ENCODE measurements around the gene TTLL1. TPM values are rescaled to one million over a fixed set of nuclear protein-coding genes. Genes with fewer than 3 reads are reported as not detected.

Gene TTLL1
- total and polyA plus RNA-seq, 2 experiments from 2014 or later = 5.5 to 6.8 TPM

DNA sequence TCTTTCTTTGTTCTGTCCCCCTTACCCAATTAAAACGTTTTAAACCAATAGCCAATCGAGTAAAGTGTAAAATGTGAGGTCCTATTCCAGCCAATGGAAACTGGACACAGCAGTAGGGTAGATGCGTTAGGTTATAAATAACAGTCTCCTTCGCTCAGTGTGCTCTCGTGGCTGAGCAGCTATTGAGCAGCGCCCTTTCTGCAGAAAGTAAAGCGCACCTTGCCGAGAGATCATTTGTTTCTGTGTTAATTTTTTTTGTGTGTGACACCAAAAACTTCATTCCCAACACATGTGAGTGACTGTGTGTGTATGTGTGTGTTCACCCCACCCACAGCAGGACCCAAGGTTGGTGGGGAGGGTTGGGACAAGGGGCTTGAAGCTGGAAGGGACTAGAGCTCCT lies 7.2 kb upstream of the TTLL1 start (continued):
- TF ChIP-seq, protein P1, sequence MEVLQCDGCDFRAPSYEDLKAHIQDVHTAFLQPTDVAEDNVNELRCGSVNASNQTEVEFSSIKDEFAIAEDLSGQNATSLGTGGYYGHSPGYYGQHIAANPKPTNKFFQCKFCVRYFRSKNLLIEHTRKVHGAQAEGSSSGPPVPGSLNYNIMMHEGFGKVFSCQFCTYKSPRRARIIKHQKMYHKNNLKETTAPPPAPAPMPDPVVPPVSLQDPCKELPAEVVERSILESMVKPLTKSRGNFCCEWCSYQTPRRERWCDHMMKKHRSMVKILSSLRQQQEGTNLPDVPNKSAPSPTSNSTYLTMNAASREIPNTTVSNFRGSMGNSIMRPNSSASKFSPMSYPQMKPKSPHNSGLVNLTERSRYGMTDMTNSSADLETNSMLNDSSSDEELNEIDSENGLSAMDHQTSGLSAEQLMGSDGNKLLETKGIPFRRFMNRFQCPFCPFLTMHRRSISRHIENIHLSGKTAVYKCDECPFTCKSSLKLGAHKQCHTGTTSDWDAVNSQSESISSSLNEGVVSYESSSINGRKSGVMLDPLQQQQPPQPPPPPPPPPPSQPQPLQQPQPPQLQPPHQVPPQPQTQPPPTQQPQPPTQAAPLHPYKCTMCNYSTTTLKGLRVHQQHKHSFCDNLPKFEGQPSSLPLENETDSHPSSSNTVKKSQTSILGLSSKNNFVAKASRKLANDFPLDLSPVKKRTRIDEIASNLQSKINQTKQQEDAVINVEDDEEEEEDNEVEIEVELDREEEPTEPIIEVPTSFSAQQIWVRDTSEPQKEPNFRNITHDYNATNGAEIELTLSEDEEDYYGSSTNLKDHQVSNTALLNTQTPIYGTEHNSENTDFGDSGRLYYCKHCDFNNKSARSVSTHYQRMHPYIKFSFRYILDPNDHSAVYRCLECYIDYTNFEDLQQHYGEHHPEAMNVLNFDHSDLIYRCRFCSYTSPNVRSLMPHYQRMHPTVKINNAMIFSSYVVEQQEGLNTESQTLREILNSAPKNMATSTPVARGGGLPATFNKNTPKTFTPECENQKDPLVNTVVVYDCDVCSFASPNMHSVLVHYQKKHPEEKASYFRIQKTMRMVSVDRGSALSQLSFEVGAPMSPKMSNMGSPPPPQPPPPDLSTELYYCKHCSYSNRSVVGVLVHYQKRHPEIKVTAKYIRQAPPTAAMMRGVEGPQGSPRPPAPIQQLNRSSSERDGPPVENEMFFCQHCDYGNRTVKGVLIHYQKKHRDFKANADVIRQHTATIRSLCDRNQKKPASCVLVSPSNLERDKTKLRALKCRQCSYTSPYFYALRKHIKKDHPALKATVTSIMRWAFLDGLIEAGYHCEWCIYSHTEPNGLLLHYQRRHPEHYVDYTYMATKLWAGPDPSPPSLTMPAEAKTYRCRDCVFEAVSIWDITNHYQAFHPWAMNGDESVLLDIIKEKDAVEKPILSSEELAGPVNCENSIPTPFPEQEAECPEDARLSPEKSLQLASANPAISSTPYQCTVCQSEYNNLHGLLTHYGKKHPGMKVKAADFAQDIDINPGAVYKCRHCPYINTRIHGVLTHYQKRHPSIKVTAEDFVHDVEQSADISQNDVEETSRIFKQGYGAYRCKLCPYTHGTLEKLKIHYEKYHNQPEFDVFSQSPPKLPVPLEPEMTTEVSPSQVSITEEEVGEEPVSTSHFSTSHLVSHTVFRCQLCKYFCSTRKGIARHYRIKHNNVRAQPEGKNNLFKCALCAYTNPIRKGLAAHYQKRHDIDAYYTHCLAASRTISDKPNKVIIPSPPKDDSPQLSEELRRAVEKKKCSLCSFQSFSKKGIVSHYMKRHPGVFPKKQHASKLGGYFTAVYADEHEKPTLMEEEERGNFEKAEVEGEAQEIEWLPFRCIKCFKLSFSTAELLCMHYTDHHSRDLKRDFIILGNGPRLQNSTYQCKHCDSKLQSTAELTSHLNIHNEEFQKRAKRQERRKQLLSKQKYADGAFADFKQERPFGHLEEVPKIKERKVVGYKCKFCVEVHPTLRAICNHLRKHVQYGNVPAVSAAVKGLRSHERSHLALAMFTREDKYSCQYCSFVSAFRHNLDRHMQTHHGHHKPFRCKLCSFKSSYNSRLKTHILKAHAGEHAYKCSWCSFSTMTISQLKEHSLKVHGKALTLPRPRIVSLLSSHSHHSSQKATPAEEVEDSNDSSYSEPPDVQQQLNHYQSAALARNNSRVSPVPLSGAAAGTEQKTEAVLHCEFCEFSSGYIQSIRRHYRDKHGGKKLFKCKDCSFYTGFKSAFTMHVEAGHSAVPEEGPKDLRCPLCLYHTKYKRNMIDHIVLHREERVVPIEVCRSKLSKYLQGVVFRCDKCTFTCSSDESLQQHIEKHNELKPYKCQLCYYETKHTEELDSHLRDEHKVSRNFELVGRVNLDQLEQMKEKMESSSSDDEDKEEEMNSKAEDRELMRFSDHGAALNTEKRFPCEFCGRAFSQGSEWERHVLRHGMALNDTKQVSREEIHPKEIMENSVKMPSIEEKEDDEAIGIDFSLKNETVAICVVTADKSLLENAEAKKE (CRISPR knock-in tag; IDR thresholded peaks at IDR 0.05) = no peak
- TF ChIP-seq, protein P2, sequence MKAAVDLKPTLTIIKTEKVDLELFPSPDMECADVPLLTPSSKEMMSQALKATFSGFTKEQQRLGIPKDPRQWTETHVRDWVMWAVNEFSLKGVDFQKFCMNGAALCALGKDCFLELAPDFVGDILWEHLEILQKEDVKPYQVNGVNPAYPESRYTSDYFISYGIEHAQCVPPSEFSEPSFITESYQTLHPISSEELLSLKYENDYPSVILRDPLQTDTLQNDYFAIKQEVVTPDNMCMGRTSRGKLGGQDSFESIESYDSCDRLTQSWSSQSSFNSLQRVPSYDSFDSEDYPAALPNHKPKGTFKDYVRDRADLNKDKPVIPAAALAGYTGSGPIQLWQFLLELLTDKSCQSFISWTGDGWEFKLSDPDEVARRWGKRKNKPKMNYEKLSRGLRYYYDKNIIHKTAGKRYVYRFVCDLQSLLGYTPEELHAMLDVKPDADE (IDR thresholded peaks at IDR 0.05) = no peak

DNA sequence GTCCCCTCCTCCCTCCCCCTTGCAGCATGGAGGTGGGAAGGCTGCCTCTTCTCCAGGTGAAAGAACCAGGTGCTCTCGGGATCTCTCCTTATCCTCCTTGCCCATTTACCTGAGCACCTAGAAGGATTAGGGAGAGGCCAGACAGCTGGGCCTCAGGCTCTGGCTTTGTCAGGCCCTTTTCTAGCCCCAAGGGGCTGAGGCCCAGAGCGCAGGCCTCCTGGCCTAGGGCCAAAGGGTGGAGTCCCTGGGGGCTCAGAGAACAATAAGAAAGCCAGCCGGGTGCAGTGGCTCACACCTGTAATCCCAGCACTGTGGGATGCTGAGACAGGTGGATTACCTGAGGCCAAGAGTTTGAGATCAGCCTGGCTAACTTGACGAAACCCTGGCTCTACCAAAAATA lies 5.4 kb upstream of the TTLL1 start:
- H3K9me3 Mint-ChIP-seq = peaks cover 23% of the 10 kb centered on the region
- Histone ChIP-seq H3K4me3 (no peak overlapping the region), H3K79me2 (replicated peaks; ENCODE audit: insufficient read depth) (no peaks in the 10 kb centered on the region), H3K27me3 (ENCODE audit: insufficient read depth) (no peaks in the 10 kb centered on the region), H3K9me2 (ENCODE audit: insufficient read depth) (no peaks in the 10 kb centered on the region), H3K27ac (ENCODE audit: low read depth) (no peak overlapping the region), H3K4me1 (ENCODE audit: insufficient read depth) (no peaks in the 10 kb centered on the region), H3K36me3 (ENCODE audit: insufficient read depth) (no peaks in the 10 kb centered on the region), H3F3A (replicated peaks; ENCODE audit: low read depth) (0 out of 2 replicates have a peak, but pooled peaks cover 5% of the 10 kb centered on the region), H4K20me1 (replicated peaks; ENCODE audit: insufficient read depth) (no peaks in the 10 kb centered on the region), H2AFZ (no peak overlapping the region), H3K4me2 (no peak overlapping the region)
- H3K4me1 Mint-ChIP-seq = no peaks in the 10 kb centered on the region
- peaks cover 4% of the 10 kb centered on the region for H3K27me3 Mint-ChIP-seq (ENCODE audit: insufficient read depth, low read depth, poor library complexity)
- DNase-seq (ENCODE audit: low spot score) = no peak
- no peak for ATAC-seq
- peaks cover 11% of the 10 kb centered on the region for H3K36me3 Mint-ChIP-seq (ENCODE audit: low read depth)
- no peak overlapping the region for H3K4me3 Mint-ChIP-seq
- H3K27ac Mint-ChIP-seq = no peak overlapping the region
- TF ChIP-seq NANOG (IDR thresholded peaks at IDR 0.05; ENCODE audit: borderline replicate concordance) (no peak), EZH2 (IDR thresholded peaks at IDR 0.05; ENCODE audit: low read depth, unreplicated experiment) (no peak), JUNB (IDR thresholded peaks at IDR 0.05; ENCODE audit: unreplicated experiment) (no peak), POLR2AphosphoS5 (IDR thresholded peaks at IDR 0.05; ENCODE audit: low read depth) (no peak), STAT1 (IDR thresholded peaks at IDR 0.05; ENCODE audit: unreplicated experiment) (no peak)
- TF ChIP-seq, protein P1 (CRISPR knock-in tag; IDR thresholded peaks at IDR 0.05) = no peak

All from GM23338 (cell line).